HepG2 (cell line): ENCODE measurements around the gene KDM4F. TPM values are rescaled to one million over a fixed set of nuclear protein-coding genes. Genes with fewer than 3 reads are reported as not detected.

Source experiments
- ATAC-seq: fragments of 200-7000 bp; cut with Tn5 transposase; 3 replicates; pipeline ENCODE4 v1.9.1; 2020; ENCODE audit warnings: mild to moderate bottlenecking, moderate library complexity
- BruUV-seq: library from RNA; stranded (reverse); fragments of 400-500 nt; replicated peaks from 2 replicates; lab custom pipeline; 2021; lab: Mats Ljungman, UMichigan
- CTCF ChIA-PET: fragments of 300-600 bp; formaldehyde crosslinking; extraction: SDS; loops from one replicate; lab custom pipeline; 2021; ENCODE audit warnings: low total read pairs, inconsistent platforms, low intra/inter-chr PET ratio; lab: Yijun Ruan, JAX
- POLR2A ChIA-PET: fragments of 350-600 bp; sonication (Branson Sonifier 250); formaldehyde crosslinking; loops from one replicate; lab custom pipeline; 2020; ENCODE audit warnings: antibody characterized with exemption, inconsistent platforms; lab: Yijun Ruan, JAX
- DNase-seq: peaks from one replicate; pipeline ENCODE4 v3.0.0-alpha.2; 2015; ENCODE audit warnings: low spot score
- FAIRE-seq: peaks from 3 replicates; lab custom pipeline; 2011; peaks lifted over from hg19 to GRCh38; lab: Jason Lieb, UNC
- H2AFZ ChIP-seq: one replicate; pipeline ENCODE4 v1.6.1; 2011; ENCODE audit warnings: low read length, inconsistent platforms
- H3K27ac ChIP-seq: fragments of 300-600 bp; 3 replicates; pipeline ENCODE4 v1.8.0; 2011; ENCODE audit warnings: mixed run types, mild to moderate bottlenecking, mixed read lengths, low read length, inconsistent platforms; ENCODE audit not compliant: insufficient read depth; ENCODE audit errors: extremely low read length
- H3K27me3 ChIP-seq, 2 experiments: fragments of 200-600 bp in 1 of 2; 2 replicates in 1 of 2; 3 replicates in 1 of 2; pipeline versions ENCODE4 v1.6.0 to v1.8.0; 2011; ENCODE audit warnings: low read length in 2 of 2, mild to moderate bottlenecking in 2 of 2, moderate library complexity in 2 of 2, inconsistent platforms in 1 of 2; ENCODE audit not compliant: insufficient read depth in 2 of 2, control insufficient read depth in 1 of 2
- H3K36me3 ChIP-seq, 2 experiments: fragments of 200-600 bp in 1 of 2; replicated peaks in 1 of 2; 2 replicates in 1 of 2; 3 replicates in 1 of 2; pipeline versions ENCODE4 v1.5.1 to v1.8.0; 2011; ENCODE audit warnings: low read length in 2 of 2, inconsistent platforms in 1 of 2; ENCODE audit not compliant: insufficient read depth in 2 of 2, control insufficient read depth in 1 of 2
- H3K4me1 ChIP-seq: 2 replicates; pipeline ENCODE4 v1.5.1; 2012; ENCODE audit warnings: low read length, inconsistent platforms; ENCODE audit not compliant: insufficient read depth
- H3K4me2 ChIP-seq: 2 replicates; pipeline ENCODE4 v1.6.0; 2011; ENCODE audit warnings: low read depth, low read length, inconsistent platforms
- H3K4me3 ChIP-seq, 3 experiments: fragments of 200-600 bp in 1 of 3; sonication (generic), shearing (Covaris generic) in 1 of 3; replicated peaks in 1 of 3; 2 replicates each; pipeline ENCODE4 v1.5.1; 2011 to 2016; ENCODE audit warnings: low read length in 3 of 3, inconsistent platforms in 2 of 3, low read depth in 2 of 3, mild to moderate bottlenecking in 2 of 3, control low read depth in 1 of 3, mixed read lengths in 1 of 3; ENCODE audit not compliant: insufficient read depth in 1 of 3
- H3K79me2 ChIP-seq: one replicate; pipeline ENCODE4 v1.6.1; 2011; ENCODE audit warnings: low read length, inconsistent platforms; ENCODE audit not compliant: insufficient read depth
- H3K9ac ChIP-seq: 2 replicates; pipeline ENCODE4 v1.6.0; 2011; ENCODE audit warnings: mild to moderate bottlenecking, low read depth, low read length, inconsistent platforms; ENCODE audit not compliant: insufficient read depth
- H3K9me3 ChIP-seq: 2 replicates; pipeline ENCODE4 v1.5.1; 2012; ENCODE audit warnings: mild to moderate bottlenecking, low read length
- H4K20me1 ChIP-seq: 2 replicates; pipeline ENCODE4 v1.6.0; 2011; ENCODE audit warnings: inconsistent platforms, mild to moderate bottlenecking, low read length, moderate library complexity; ENCODE audit not compliant: insufficient read depth
- ATRX ChIP-seq: sonication (generic); formaldehyde crosslinking; IDR thresholded peaks from 2 replicates; pipeline ENCODE4 v1.4.0; 2020; ENCODE audit warnings: missing genetic modification reagents, borderline replicate concordance
- CCAR2 ChIP-seq: fragments of 200-400 bp; formaldehyde crosslinking; optimal IDR thresholded peaks from 2 replicates; pipeline ENCODE3; 2018; ENCODE audit warnings: low read depth, mild to moderate bottlenecking, low read length, moderate library complexity
- FOXM1 ChIP-seq: sonication (generic); formaldehyde crosslinking; IDR thresholded peaks from 2 replicates; pipeline ENCODE4 v1.5.0; 2020; ENCODE audit warnings: missing genetic modification reagents
- KDM2A ChIP-seq: sonication (generic); formaldehyde crosslinking; IDR thresholded peaks from 2 replicates; pipeline ENCODE4 v1.4.0; 2020; ENCODE audit warnings: low read depth, missing genetic modification reagents, borderline replicate concordance
- MAZ ChIP-seq, 2 experiments: sonication (generic) in 1 of 2; formaldehyde crosslinking in 1 of 2; IDR thresholded peaks; 2 replicates each; pipeline versions ENCODE4 v1.5.0 to v1.6.1; 2012 to 2020; ENCODE audit warnings: low read depth in 2 of 2, mild to moderate bottlenecking in 2 of 2, borderline replicate concordance in 1 of 2, improper control_type of control experiment in 1 of 2, low read length in 1 of 2, missing genetic modification reagents in 1 of 2, moderate library complexity in 1 of 2
- NFKBIZ ChIP-seq: IDR thresholded peaks from 2 replicates; pipeline ENCODE4 v1.6.1; 2018; ENCODE audit warnings: missing genetic modification reagents, missing compliant biosample characterization
- PATZ1 ChIP-seq: sonication (generic); formaldehyde crosslinking; IDR thresholded peaks from 2 replicates; pipeline ENCODE4 v1.4.0; 2020; ENCODE audit warnings: missing genetic modification reagents
- RFX1 ChIP-seq: fragments of 450-650 bp; IDR thresholded peaks from 2 replicates; pipeline ENCODE4 v1.6.1; 2017
- ZBTB43 ChIP-seq: sonication (generic); formaldehyde crosslinking; conservative IDR thresholded peaks from 2 replicates; pipeline ENCODE4 v1.4.0; 2020; ENCODE audit warnings: missing genetic modification reagents
- ZMAT3 ChIP-seq: sonication (generic); formaldehyde crosslinking; conservative IDR thresholded peaks from 2 replicates; pipeline ENCODE4 v1.7.0; 2021; ENCODE audit warnings: missing genetic modification reagents
- ZNF350 ChIP-seq: sonication (generic); formaldehyde crosslinking; IDR thresholded peaks from 2 replicates; pipeline ENCODE4 v1.4.0; 2020; ENCODE audit warnings: mild to moderate bottlenecking, low read depth, missing genetic modification reagents, borderline replicate concordance
- ZNF501 ChIP-seq: sonication (generic); formaldehyde crosslinking; IDR thresholded peaks from 2 replicates; pipeline ENCODE4 v1.5.1; 2020; ENCODE audit warnings: mild to moderate bottlenecking, moderate library complexity, missing genetic modification reagents
- ZNF563 ChIP-seq: sonication (generic); formaldehyde crosslinking; IDR thresholded peaks from 2 replicates; pipeline ENCODE4 v1.8.0; 2022; ENCODE audit warnings: mild to moderate bottlenecking, moderate library complexity, missing genetic modification reagents
- ZNF879 ChIP-seq: sonication (generic); formaldehyde crosslinking; IDR thresholded peaks from 2 replicates; pipeline ENCODE4 v1.8.1; 2023; ENCODE audit warnings: missing genetic modification reagents
- ZZZ3 ChIP-seq: sonication (generic); formaldehyde crosslinking; IDR thresholded peaks from 2 replicates; pipeline ENCODE4 v1.4.0; 2020; ENCODE audit warnings: missing genetic modification reagents, mild to moderate bottlenecking, borderline replicate concordance
- WGBS: methylation state at CpG from one replicate; pipeline ENCODE4 v1.1.6; 2017; ENCODE audit warnings: low lambda C conversion rate; 5-methylcytosine and 5-hydroxymethylcytosine counted together
- in situ Hi-C: cut with HindIII; loops from 2 replicates; pipeline ENCODE4 v1.10.0; 2017; ENCODE audit warnings: low pct_unique_long_range_greater_than_20kb; ENCODE audit not compliant: extremely low pct_ligation_motif_present
- intact Hi-C: fragments of 100-400 bp; cut with micrococcal nuclease; formaldehyde crosslinking; loops from one replicate; pipeline ENCODE4 v1.10.0; 2022; ENCODE audit not compliant: unreplicated experiment
- polyA plus RNA-seq, 8 experiments: library from polyadenylated mRNA; depleted of rRNA in 3 of 8; stranded (reverse) in 7 of 8; unstranded in 1 of 8; fragments of >200 nt; fragmentation: Illumina TruSeq in 4 of 8; extraction: Trizol in 4 of 8; gene quantifications; 2 replicates each; pipeline versions ENCODE4 v1.2.1 to v1.2.3, GENCODE V29; 2011 to 2016; ENCODE audit warnings: low read depth in 4 of 8, missing spikeins in 1 of 8, mixed read lengths in 1 of 8; ENCODE audit not compliant: insufficient read depth in 1 of 8
- total RNA-seq, 5 experiments: library from RNA; depleted of rRNA; stranded (reverse); fragments of >200 nt; fragmentation: Illumina TruSeq; extraction: Trizol; gene quantifications; 2 replicates each; pipeline ENCODE4 v1.2.3, GENCODE V29; 2016; ENCODE audit warnings: low read depth in 1 of 5
- TF ChIP-seq, protein P1 (sequence below): sonication (generic); formaldehyde crosslinking; conservative IDR thresholded peaks from 2 replicates; pipeline ENCODE4 v1.4.0; 2020; ENCODE audit warnings: missing genetic modification reagents
- TF ChIP-seq, protein P2 (sequence below): fragments of 450-650 bp; IDR thresholded peaks from 2 replicates; pipeline ENCODE4 v1.6.1; 2017

Gene KDM4F
- total and polyA plus RNA-seq, 2 of the 13 experiments (the other 11 are each of a cell fraction or from before 2014, with no cell fraction given) = not detected

DNA sequence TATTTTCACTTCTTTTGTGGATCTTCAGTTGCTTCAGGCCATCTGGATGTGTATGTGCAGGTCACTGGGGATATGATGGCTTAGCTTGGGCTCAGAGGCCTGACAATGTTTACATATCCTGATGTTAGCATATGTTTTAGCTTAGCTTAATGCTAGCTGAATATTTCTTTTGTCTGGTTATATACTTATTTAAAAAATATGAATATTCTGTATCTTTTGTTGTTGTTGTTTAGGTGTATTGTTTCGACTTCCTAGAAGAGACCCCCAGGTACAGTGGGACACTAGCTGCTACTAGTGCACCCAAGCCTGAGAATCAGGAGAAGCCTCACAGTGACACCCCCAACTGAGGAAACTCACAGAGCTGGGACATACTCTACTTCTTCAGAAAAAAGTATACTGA, 24.3 kb upstream of the KDM4F start, which contains the start of gene KDM4E:
KDM4E (plus strand) TSS at position 301 of the 400 bp plus-strand sequence. CDS start 300 bp downstream, outside the sequence.
- Histone ChIP-seq H3K27me3 (peaks cover 0 to 2% of the 10 kb centered on the region in 2 experiments; a peak in 1 of 5 replicates), H2AFZ (no peak within 1 kb of the TSS), H3K4me2 (no peak within 1 kb of the TSS), H3K79me2 (no peaks in the 10 kb centered on the region), H4K20me1 (no peaks in the 10 kb centered on the region), H3K36me3 (no peaks in the 10 kb centered on the region), H3K9ac (no peak within 1 kb of the TSS), H3K4me3 (no peak within 1 kb of the TSS), H3K9me3 (no peaks in the 10 kb centered on the region), H3K27ac (no peak within 1 kb of the TSS), H3K4me1 (no peaks in the 10 kb centered on the region)
- WGBS = 0% methylated on average over 1 of the region's 1 CpG
- intact Hi-C loops (no loop called here), in situ Hi-C loops (no loop called here)
- TF ChIP-seq ZBTB43 (CRISPR knock-in tag) (no peak), ZMAT3 (CRISPR knock-in tag) (no peak), KDM2A (no peak), MAZ (IDR thresholded peaks at IDR 0.05; ENCODE audit: borderline replicate concordance, low read depth, low read length) (no peak), MAZ (CRISPR knock-in tag; IDR thresholded peaks at IDR 0.05; ENCODE audit: low read depth) (no peak), CCAR2 (no peak), ZNF501 (no peak), ZNF563 (CRISPR knock-in tag) (no peak), ZZZ3 (no peak), PATZ1 (CRISPR knock-in tag) (no peak), ATRX (CRISPR knock-in tag) (no peak), ZNF350 (CRISPR knock-in tag) (no peak), ZNF879 (CRISPR knock-in tag) (no peak), NFKBIZ (CRISPR knock-in tag) (no peak), FOXM1 (no peak), RFX1 (no peak)
- TF ChIP-seq, protein P1, sequence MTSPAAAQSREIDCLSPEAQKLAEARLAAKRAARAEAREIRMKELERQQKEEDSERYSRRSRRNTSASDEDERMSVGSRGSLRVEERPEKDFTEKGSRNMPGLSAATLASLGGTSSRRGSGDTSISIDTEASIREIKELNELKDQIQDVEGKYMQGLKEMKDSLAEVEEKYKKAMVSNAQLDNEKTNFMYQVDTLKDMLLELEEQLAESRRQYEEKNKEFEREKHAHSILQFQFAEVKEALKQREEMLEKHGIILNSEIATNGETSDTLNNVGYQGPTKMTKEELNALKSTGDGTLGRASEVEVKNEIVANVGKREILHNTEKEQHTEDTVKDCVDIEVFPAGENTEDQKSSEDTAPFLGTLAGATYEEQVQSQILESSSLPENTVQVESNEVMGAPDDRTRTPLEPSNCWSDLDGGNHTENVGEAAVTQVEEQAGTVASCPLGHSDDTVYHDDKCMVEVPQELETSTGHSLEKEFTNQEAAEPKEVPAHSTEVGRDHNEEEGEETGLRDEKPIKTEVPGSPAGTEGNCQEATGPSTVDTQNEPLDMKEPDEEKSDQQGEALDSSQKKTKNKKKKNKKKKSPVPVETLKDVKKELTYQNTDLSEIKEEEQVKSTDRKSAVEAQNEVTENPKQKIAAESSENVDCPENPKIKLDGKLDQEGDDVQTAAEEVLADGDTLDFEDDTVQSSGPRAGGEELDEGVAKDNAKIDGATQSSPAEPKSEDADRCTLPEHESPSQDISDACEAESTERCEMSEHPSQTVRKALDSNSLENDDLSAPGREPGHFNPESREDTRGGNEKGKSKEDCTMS (CRISPR knock-in tag) = no peak
- TF ChIP-seq, protein P2, sequence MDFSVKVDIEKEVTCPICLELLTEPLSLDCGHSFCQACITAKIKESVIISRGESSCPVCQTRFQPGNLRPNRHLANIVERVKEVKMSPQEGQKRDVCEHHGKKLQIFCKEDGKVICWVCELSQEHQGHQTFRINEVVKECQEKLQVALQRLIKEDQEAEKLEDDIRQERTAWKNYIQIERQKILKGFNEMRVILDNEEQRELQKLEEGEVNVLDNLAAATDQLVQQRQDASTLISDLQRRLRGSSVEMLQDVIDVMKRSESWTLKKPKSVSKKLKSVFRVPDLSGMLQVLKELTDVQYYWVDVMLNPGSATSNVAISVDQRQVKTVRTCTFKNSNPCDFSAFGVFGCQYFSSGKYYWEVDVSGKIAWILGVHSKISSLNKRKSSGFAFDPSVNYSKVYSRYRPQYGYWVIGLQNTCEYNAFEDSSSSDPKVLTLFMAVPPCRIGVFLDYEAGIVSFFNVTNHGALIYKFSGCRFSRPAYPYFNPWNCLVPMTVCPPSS = no peak
- ChIA-PET CTCF (no interaction called here), POLR2A (no interaction called here)
- FAIRE-seq (no peak), ATAC-seq (no peak), DNase-seq (no peak)
- no TSS peak for BruUV-seq
